Bronchus fibroblast of lung (primary cell): Measurements from ENCODE around the gene RNH1. TPM values are rescaled to one million over a fixed set of nuclear protein-coding genes. Genes with fewer than 3 reads are reported as not detected.

Experiments
- total RNA-seq: library from RNA; depleted of rRNA; stranded (reverse); fragments of >200 nt; gene quantifications from 2 replicates; pipeline ENCODE4 v1.2.3, GENCODE V29; 2015

Gene RNH1
- 272 and 273 TPM in 2 replicates for total RNA-seq

DNA sequence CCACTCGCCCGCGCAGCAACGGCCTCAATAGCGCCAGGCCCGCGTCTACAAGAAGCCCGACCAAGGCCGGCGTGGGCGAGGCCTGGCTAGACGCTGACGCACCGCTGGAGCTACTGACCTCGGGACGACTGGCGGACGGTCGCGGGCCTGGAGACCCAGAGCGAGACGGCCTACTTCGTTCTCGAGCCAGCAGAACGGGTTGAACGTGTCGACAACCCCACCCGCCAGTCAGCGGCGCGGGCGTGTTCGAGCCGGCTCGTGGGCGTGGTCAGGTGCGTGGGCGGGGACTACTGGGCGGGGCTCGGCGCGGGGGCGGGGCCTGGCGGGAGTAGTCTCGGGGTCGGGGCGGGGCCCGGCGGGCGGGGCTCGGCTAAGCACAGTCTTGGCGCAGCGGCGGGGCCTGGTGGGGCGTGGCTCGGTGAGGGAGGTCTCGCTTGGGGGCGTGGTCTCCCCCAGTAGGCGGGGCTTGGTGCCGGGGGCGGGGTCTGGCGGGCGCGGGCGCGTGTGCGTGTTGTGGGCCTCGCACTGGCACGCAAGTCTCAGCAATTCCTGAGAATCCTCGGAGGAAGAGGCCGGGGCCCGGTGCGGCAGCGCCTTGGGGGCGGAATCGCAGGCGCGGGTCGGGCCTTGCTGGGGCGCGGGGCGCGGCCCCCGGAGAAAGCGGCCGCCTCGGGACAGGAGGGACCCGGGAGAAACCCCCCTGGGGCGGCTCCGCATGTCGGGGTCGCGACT is at the start of gene RNH1:
Gene RNH1 (minus strand): TSS at position 248 of the 732 bp plus-strand sequence. CDS start 5,080 bp downstream, outside the sequence.

DNA sequence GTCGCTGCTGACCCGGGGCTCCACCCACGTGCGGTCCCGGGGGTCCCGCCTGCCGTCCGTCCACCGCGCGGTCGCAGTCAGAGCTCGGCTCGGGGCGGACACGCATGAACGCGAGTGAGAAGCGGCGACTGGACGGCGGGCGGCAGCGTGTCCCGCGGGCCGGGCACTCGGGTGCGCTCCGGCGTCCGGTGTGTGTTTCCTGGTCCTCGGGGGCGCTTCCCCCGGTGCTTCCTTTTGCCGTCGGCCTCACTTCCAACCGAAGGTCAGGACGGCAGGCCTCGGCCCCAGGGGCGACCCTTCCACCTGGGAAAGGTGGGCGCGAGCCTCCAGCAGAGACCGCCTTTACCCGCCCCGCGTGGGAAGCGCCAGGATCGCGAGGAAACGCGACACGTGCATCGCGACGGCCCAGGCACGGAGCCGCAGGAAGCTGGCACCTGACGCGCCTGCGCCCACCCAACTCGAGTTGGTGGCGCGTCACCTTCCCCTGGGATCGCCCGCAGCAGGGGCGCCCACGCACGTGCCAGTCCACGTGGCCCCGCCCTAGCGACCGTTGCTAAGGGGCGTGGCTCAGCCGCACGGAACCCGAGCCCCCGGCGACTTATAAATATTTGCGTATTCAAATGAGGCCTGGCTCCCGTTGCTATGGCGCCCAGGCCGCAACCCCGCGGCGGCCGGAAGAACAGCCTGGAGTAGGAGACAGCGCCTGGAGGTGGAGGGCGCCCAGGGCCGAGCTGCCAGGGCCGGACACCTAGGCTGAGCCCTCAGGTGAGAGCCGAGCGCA is 30.0 kb upstream of the RNH1 start, which contains the start of gene LRRC56:
Gene LRRC56 (plus strand): TSS at position 687 of the 781 bp plus-strand sequence. CDS start 3,158 bp downstream, outside the sequence.

DNA sequence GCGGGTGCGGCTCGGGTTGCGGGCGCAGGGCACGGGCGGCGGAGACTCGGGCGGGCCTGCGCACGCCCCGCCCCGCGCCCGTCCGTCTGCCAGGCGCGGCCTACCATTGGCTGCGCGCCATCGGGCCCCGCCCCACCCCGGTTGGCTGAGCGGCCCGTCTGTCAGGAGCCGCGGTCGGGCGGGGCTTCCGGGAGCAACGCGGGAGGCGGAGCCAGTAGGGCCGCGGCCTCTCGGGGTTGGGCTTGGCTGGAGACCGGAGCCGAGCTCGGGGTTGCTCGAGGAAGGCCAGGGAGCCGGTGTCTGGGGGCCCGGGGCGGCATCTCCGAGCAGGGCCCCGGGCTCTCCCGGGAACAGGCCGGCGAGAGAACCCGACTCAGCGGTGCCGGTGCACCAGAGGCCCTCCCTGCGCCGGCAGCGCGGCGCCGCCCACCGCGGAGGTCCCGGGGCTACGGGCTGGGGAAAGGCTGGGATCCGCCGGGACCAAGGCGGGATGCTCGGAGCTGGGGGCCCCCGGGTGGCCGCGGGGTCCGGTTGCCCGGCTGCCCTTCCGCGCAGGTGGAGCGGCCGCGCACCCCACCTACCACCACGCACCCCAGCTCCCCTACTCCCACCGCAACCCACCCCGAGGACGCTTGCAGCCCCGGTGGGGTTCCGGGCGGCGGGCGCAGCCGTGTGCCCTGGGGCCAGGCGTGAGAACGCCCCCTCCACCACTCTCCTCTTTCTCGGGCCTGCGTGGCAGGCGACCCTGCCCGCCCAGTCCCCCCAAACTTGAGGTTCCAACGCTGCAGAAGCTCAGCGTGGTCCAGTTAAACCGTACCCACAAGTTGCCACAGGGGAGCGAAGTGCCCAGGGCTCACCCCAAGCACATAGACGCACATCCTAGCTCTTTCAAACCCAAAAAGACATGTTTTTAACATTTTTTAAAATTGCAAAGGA is 28.7 kb upstream of the RNH1 start, which contains the start of gene HRAS:
Gene HRAS (minus strand): TSS at position 58 of the 936 bp plus-strand sequence.

DNA sequence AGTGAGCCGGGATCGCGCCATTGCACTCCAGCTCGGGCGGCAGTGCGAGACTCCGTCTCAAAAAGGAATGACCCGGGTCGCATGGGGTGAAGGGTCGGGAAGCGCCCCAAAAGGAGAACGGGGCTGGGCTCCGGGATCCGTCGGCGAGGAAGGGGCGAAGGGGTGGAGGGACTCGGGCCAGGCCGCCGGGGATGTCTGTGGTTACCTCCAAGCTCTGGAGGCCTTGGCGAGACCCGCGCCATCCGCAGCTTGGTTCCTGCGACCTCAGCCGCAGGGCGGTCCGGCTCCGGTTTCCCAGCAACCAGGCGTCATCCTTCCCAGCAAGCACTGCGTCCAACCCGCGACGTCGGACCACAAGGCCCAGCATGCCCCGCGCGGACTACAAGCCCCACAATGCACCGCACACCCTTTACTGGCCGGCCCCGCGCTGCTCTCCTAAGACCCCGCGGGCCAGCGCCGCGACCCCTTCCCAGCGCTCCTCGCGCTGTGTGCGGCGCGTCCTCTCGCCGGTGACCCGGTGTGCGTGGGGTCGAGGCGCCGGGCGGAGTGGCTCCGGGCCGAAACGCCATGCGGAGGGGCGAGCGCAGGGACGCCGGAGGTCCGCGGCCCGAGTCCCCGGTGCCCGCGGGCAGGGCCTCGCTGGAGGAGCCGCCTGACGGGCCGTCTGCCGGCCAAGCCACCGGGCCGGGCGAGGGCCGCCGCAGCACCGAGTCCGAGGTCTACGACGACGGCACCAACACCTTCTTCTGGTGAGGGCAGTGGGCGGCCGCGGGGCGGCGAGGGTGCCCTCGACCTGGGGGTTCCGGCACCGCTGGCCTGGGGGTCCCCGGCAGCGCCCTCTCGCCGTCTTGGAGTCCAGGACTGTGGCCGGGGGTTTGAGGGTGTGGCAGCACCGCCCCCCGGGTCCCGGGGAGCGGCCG is 56.9 kb downstream of the RNH1 start, which contains the start of gene PTDSS2:
Gene PTDSS2 (plus strand): TSS at position 391 of the 920 bp plus-strand sequence. CDS start 177 bp downstream, at position 568.

Other genes starting within 250 kb of the RNH1 start
- not detected in 2 replicates for gene NLRP6, start 228.8 kb downstream of the RNH1 start, total RNA-seq
- 6.1 and 6.4 TPM in 2 replicates for gene PGGHG, start 218.1 kb downstream of the RNH1 start, total RNA-seq
- gene IFITM5, start 207.7 kb downstream of the RNH1 start, total RNA-seq, result not detected in 2 replicates
- gene IFITM2, start 199.4 kb downstream of the RNH1 start, total RNA-seq, result 317 and 338 TPM in 2 replicates
- 72.5 and 82.9 TPM in 2 replicates for gene IFITM1, start 193.2 kb downstream of the RNH1 start, total RNA-seq
- gene IFITM3, start 186.4 kb downstream of the RNH1 start, total RNA-seq, result 256 and 282 TPM in 2 replicates
- 4.7 and 10.7 TPM in 2 replicates for gene B4GALNT4, start 137.7 kb downstream of the RNH1 start, total RNA-seq
- gene PKP3, start 113.0 kb downstream of the RNH1 start, total RNA-seq, result 1.9 and 2.0 TPM in 2 replicates
- 25.1 and 29.9 TPM in 2 replicates for gene SIGIRR, start 92.2 kb downstream of the RNH1 start, total RNA-seq
- gene ANO9, start 65.2 kb downstream of the RNH1 start, total RNA-seq, result under 0.01 TPM in 1 of 2 replicates, not detected in the other
- gene PTDSS2, start 57.0 kb downstream of the RNH1 start, total RNA-seq, result 32.4 and 33.9 TPM in 2 replicates
- gene HRAS, start 28.3 kb upstream of the RNH1 start, total RNA-seq, result 53.1 and 65.7 TPM in 2 replicates
- gene LRRC56, start 30.3 kb upstream of the RNH1 start, total RNA-seq, result 0.30 and 0.34 TPM in 2 replicates
- 0.59 and 0.84 TPM in 2 replicates for gene LMNTD2, start 53.5 kb upstream of the RNH1 start, total RNA-seq
- 9.1 and 9.4 TPM in 2 replicates for gene RASSF7, start 53.7 kb upstream of the RNH1 start, total RNA-seq
- gene PHRF1, start 69.2 kb upstream of the RNH1 start, total RNA-seq, result 18.1 and 20.5 TPM in 2 replicates
- 11.1 and 16.3 TPM in 2 replicates for gene IRF7, start 108.7 kb upstream of the RNH1 start, total RNA-seq
- not detected in 2 replicates for gene CDHR5, start 117.7 kb upstream of the RNH1 start, total RNA-seq
- gene SCT, start 119.9 kb upstream of the RNH1 start, total RNA-seq, result not detected in 2 replicates
- 0.15 TPM in 1 of 2 replicates, not detected in the other for gene DRD4, start 130.0 kb upstream of the RNH1 start, total RNA-seq
- gene DEAF1, start 188.0 kb upstream of the RNH1 start, total RNA-seq, result 20.7 and 27.2 TPM in 2 replicates
- 8.2 and 8.9 TPM in 2 replicates for gene TMEM80, start 188.6 kb upstream of the RNH1 start, total RNA-seq
- 11.8 and 13.5 TPM in 2 replicates for gene EPS8L2, start 199.0 kb upstream of the RNH1 start, total RNA-seq
- gene TALDO1, start 240.2 kb upstream of the RNH1 start, total RNA-seq, result 157 and 164 TPM in 2 replicates